CD4-positive, alpha-beta T cell treated with Interleukin-4 for 4 hours (primary cell): ENCODE results near the gene AGAP3.

Experiments used
- DNase-seq: peaks from one replicate; pipeline ENCODE4 v3.0.0-alpha.2; 2020

The AGAP3 gene

GRCh38 chr7:151110941-151111645, 24.8 kb downstream of the AGAP3 start:
- peak; percentile 67 for DNase-seq

- DNase-seq, result no peak
Observed at GRCh38 chr7:151113344-151114150, 27.3 kb downstream of the AGAP3 start.

- no peak for DNase-seq
Observed at GRCh38 chr7:151114151-151115090, 28.1 kb downstream of the AGAP3 start.

GRCh38 chr7:151115121-151115835, 29.0 kb downstream of the AGAP3 start:
- DNase-seq, result no peak

- no peak for DNase-seq
Observed at GRCh38 chr7:151115836-151116418, 29.7 kb downstream of the AGAP3 start.

- no peak for DNase-seq
Observed at GRCh38 chr7:151116603-151117440, 30.5 kb downstream of the AGAP3 start.

GRCh38 chr7:151117565-151117964, 31.3 kb downstream of the AGAP3 start:
- DNase-seq, result peak; percentile 51

- DNase-seq, result no peak
Observed at GRCh38 chr7:151118108-151119054, 32.1 kb downstream of the AGAP3 start.

GRCh38 chr7:151119055-151119415, 32.8 kb downstream of the AGAP3 start:
- no peak for DNase-seq

- DNase-seq, result no peak
Observed at GRCh38 chr7:151119902-151120301, 33.6 kb downstream of the AGAP3 start.

GRCh38 chr7:151120896-151121295, 34.6 kb downstream of the AGAP3 start:
- no peak for DNase-seq

GRCh38 chr7:151121380-151122170, 35.3 kb downstream of the AGAP3 start:
- DNase-seq, result no peak

- no peak for DNase-seq
Observed at GRCh38 chr7:151122276-151122675, 36.0 kb downstream of the AGAP3 start.

- no peak for DNase-seq
Observed at GRCh38 chr7:151122796-151123157, 36.5 kb downstream of the AGAP3 start.

GRCh38 chr7:151123158-151123821, 37.0 kb downstream of the AGAP3 start:
- DNase-seq, result no peak

GRCh38 chr7:151123822-151124464, 37.7 kb downstream of the AGAP3 start:
- DNase-seq, result peak; percentile 79

- no peak for DNase-seq
Observed at GRCh38 chr7:151124481-151124880, 38.2 kb downstream of the AGAP3 start.

GRCh38 chr7:151124899-151125399, 38.7 kb downstream of the AGAP3 start:
- no peak for DNase-seq
